HG02610 (cell line): Measurements from ENCODE around the gene RXRG.

ENCODE experiments used
- ATAC-seq: cut with Tn5 transposase; IDR thresholded peaks from one replicate; pipeline ENCODE4 v1.9.1; 2021; ENCODE audit warnings: mild to moderate bottlenecking, moderate library complexity; ENCODE audit not compliant: unreplicated experiment

The RXRG gene

DNA sequence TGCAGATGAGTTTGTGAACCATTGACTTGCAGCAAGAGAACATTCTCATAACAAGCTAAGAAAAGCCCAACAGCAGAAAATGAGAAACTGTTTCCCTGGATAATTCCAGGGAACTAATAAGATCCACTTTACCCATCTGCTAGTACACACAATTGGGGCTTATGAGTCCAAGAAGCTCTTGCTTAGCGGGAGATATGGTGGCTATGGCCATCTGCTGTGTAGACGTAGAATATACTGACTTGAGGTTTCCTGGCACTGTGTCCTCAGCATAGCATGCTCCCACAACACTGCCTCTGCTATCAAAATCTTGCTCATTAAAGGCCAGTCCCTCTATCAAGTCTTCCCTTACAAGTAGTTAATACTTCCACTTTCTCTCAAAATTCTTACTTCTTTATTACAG lies 6.8 kb upstream of the RXRG start:
- ATAC-seq = no peak

DNA sequence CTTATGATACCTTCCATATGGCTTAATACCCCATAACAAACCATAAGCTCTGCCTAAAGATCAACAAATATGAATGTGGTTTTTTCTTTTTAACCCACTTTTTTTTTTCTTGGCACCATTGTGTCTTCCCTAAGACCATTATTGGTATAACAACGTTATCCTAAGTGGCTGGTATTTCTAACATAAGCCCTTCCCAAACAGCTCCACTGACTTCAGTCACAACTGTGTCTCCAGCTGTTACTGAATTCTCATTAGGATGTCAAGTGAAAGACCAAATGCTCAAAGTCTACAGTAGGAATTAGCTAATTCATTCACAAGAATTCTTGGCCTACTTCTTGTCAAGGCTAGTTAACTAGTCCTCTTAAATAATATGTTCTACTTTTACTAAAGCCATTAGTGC lies 4.2 kb upstream of the RXRG start:
- ATAC-seq = no peak

DNA sequence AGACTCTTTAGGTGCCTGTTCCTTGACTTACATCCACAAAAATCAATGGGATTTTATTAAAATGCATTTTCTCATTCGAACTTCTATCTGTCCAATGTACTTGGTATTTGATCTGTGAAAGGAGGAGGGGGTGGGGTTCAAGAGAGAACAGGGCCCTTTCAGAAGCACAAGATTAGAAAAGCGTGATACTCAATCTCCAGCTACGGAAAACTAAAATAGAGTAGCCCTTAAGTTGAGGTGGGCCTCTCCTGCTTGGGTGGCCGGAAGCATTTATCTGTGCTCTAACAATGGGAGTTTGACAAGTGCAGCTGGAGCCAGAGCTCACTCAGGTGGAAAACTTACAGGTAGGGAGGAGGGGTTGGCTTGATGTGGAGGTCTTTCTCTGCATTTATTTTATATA lies 462 bp upstream of the RXRG start:
- ATAC-seq = no peak

DNA sequence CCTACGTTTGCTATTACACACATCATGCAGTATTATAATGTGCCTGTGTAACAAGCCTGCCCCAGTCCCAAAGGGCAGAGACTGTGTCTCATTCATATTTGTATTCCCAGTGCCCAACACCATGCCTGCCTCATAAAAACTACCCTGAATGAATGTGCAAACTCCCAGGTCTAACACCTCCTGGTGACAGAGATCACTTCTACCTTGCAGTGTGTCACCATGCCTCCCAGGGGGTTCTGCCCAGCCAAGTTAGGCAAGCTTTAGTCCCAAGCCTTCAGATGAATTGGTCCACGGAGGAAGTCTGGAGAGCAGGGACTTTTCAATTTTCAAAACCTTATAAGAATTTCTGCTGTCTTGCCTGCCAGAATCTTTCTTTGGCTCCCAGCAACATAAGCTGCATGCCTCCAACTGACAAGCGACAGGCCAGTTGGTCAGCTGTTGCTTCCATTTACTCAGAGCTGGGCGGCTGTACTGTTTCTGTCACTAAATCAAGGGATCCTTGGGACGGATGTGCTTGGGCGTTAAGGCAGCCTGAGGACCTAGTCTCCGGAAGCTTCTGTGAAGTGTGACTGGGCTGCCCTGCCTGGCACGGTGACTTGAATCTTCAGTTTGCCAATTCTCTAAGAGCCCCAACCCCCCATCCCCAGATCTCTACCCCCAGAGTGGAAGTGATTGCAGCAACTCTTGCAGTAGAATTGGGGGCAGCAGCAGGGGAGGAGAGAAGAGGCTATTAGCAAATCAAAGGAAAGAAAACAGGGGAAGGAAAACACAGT lies 1.2 kb downstream of the RXRG start:
- ATAC-seq = no peak

DNA sequence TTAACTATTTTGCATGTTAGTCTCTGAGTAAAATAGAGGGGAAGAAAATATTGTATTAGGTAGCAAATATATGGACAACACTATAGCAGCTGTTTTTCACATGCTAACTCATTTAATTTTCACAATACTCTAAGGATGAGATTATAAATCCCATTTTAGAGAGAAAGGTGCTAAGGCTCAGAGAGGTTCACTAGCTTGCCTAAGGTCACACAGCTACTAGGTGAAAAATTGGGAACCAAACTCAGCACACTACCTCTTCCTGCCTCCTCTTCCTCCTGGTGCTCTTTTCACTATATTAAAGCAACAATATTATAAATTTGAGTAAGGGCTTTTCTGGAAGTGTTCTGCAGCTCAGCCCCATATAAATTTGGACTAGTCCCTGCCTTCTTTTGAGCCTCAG lies 2.3 kb downstream of the RXRG start:
- ATAC-seq = no peak

DNA sequence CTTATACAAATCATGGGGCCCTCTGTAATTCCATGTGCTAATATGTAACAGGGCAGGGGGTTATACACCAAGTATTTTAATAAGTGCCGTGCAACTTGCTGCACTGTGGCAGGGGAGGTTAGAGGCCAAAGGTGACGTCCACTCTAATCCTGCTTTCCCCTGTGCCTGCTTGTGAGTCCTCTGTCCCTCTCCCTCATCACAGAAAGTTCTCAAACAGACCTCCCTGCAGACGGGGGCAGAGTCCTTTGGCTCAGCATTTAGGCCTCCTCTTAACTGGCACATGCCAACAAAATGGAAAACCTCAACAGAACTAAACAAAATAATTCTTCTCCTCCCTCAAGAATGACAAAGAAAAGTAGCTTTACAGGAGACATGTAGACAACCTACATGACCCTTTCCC lies 2.9 kb downstream of the RXRG start:
- no peak for ATAC-seq

DNA sequence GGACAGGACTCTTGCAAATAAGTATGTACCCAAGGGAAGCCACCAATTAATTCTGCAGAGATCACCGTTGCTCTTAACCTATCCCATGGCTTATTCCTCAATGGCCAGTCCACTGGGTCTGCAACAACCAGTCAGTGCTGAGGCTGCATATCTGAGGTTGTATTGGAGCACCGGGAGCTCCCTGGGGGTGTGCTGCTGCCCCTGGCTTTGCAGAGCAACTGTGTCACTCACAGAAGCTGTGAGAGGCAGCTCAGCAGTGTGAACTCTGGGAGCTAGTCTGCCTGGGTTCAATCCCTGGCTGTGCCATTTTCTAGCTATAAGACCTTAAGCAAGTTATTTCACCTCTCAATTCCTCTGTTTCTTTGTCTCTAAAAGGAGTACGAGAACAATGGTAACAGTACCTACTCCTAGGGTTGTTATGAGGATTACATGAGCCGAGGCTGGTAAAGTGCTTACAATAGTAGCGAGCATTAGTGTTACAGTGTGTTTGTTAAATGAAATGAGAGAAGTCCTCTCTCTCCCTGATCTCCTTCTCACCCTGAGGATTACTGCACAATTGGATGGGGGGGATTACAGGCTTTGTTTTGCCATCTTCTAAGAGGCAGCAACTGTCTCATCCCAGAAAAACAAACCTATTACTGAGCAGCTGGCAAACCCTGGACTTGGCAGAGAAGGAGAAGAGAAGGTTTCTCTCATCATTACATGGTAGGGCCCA lies 3.6 kb downstream of the RXRG start:
- no peak for ATAC-seq

DNA sequence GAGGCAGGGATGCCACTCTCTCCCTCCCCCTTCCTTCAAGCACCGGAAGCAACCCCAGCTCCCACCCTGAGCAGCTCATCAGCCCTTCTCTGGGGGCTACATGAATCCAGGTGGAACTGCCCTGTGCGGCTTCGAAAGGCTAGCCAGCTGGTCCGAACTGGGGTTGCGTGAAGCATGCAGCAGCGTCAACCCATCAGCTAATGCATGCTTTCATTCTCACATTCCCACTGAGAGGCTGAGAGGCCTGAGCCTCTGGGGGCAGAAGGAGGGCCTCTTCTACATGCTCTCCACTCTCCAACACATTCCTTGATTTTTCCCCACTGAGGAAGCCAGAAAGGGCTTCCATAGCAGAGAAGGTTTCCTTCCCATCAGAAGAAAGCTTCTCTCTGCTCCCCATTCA lies 5.6 kb downstream of the RXRG start:
- no peak for ATAC-seq

DNA sequence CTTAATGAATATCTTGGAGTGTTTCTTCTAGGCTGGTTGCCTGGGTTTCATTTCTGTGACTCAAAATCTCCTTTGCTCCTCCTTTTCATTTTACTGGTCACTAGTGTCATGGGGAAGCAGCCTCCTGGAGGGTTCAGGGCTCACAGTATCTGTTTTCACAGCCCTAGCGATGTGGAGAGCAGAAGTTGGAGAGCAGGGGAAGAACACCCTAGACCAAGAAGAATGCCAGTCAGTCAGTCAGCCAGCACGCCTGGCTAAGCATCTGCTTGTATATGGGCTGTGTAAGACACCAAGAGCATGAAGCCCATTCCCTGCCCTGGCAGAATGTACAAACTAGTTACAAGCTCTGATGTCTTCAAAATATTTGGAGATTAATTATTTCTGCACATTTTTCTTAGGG lies 7.9 kb downstream of the RXRG start:
- ATAC-seq = no peak

DNA sequence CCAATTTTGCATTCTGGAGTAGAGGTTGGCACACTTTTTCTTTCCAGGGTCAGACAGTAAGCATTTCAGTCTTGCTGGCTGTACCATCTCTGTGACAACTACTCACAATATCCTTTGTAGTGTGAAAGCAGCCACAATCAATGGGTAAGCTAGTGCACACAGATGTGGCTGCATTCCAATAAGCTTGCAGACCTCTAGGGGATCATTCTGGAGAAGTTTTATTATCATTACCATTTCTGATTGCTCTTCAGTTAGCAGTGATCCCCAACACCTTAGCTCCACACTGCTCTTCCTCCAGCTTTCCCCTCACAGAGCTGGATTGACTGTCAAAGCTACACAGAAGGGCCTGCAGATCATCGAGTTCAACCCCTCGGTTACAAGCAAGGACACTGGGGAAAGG lies 9.1 kb downstream of the RXRG start:
- ATAC-seq = no peak

DNA sequence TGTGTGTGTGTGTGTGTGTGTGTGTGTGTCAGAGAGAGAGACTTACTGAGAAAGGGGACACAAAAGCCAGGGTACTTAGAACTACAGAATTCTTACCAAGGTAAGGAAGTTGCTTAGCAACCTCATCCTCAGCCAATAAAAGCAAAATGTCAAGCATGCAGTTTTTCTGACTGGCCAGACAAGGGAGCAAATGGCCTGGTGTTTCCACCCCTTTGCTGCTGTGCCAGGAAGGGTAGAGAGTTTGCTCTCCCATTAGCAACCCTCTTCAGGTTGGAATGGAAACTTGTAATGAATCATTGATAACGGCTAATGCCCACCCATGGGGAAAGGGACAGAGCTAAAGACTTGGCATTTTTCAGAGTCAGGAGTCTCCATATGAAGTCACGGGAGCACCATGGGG lies 10.6 kb downstream of the RXRG start:
- ATAC-seq = no peak

DNA sequence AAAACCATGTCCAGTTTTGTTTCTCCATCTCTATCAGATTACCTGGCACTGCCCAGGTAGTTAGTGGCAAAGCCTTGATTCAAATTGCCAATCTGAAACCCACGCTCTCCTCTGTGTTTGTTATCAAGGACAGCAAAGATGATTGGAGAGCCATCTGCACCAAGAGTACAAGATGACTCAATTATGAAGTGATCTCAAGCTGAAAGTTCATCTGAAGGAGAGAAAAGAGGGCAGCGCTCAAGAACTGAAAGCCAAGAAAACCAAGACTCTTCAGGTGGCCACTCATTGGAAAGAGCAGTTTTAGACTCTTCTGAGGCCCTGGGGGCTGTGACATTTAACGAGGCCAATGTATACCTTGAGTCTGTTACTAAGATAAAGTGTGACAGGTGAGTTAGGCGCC lies 13.8 kb downstream of the RXRG start:
- ATAC-seq = peak; percentile 50

DNA sequence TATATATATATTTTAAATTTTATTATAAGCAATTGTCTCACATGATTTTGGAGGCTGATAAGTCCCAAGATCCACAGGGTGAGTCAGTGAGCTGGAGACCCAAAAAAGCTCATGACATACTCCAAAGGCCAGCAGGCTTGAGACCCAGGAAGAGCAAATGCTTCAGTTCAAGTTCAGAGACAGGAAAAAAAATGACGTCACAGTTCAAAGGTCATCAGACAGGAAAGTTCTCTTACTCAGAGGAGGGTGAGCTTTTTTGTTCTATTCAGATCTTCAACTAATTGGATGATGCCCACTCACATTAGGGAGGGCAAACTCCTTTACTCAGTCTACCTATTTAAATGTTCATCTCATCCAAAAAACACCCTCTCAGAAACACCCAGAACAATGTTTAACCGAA lies 18.2 kb downstream of the RXRG start:
- ATAC-seq = no peak

DNA sequence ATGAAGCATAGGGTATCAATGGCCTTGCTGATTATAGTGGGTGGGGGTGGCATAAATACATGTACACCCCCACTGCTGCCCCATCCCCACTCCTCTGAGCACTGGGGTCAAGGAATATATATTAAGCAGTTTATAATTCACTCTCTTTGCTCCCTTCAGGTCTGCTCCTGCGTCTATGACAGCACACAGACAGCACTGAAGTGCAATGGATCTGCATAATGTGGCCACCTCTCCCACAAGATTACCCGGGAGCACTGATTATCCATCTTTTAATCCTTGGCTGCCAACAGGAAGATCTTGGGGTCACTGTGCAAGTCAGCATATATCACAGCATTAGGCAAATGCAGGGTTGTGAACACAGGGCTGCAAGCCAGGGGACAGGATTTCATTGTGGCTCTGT lies 19.3 kb downstream of the RXRG start:
- no peak for ATAC-seq

DNA sequence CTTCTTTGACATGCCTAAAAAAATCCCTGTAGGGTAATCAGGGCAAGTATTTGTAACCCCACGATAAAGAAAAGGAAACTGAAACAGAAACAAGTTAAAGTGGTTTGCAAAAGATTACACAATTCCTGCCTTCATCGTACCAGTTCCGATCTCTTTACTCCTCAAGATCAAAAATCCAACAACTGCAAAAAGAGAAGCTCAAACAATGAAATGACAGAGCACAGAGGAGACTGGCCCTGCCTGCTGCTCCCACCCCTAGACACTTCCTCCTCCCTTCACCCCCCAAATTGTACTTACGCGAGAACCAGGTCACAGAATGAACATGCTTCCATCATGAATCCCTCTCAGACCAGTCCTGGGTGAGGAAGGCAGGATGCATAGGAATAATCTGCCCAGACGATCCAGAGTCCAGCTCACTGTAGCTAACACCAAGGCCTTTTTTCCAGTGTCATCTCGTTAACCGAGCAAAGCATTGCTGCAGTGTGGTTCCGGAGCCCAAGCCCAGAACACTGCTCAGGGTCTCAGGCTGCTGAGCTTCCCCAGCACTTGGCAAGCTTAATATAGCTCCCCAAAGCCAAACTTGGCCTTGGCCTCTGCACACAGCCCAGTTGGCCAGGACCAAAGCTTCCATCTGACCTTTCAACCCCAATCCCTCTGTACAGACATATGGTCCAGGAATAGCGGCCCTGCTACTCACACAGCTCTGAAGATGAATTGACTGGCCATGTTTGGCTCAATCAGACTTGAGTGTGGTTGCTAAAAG lies 20.3 kb downstream of the RXRG start:
- peak; percentile 89 for ATAC-seq

DNA sequence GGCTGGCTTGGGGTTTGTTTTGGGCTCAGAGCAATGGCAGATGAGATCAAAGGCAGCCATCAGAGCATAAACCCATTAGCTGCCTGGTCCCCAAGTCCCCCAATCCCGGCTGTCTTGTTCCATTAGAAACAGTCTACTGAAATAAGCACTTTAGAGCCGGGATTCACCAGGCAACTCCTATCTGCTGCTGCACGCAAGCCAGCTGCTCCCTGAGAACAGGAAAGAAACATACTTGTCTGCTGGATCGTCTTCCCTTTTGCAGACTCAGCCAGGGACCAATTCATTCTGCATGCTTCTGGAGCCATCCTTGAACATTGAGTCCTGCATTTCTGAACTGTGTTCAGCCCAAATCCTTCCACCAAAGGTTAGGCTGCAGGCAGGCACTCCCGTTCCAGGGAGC lies 21.8 kb downstream of the RXRG start:
- ATAC-seq = no peak

DNA sequence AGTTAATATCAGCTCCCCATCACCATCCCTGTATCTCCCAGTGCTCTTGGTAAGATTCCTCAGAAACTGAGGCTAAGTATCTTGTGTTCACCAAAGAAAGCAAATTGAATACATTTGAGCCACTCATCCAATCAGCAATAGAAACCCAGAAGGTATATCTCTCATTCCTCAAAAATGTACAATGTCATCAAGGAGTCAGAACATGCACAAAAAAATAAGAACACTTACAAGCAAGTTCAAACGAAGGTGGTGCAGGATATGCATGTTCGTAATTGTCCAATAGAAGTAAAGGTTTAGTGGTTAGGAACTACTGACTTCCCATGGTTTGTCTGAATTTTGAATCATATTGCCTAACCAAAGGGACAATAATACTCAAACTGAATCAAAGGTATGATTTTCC lies 24.3 kb downstream of the RXRG start:
- ATAC-seq = no peak

DNA sequence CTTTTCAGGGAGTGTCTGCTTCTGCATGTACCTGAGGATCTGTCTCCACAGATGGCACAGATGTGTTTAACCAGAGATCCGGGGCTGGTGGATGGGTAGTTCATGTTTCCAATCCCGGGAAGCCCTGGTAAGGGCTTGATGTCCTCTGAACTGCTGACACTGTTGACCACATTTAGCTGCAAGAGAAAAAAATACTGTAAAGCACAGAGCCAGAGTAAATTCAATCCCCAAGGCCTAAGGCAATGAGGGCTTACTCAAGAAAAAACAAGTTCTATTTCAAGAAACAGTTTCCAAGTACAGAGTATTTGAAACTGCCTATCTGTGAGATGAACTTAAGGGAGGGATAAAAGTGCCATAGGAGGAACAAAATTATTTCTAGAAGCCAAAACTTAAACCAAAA lies 25.1 kb downstream of the RXRG start:
- ATAC-seq = no peak

DNA sequence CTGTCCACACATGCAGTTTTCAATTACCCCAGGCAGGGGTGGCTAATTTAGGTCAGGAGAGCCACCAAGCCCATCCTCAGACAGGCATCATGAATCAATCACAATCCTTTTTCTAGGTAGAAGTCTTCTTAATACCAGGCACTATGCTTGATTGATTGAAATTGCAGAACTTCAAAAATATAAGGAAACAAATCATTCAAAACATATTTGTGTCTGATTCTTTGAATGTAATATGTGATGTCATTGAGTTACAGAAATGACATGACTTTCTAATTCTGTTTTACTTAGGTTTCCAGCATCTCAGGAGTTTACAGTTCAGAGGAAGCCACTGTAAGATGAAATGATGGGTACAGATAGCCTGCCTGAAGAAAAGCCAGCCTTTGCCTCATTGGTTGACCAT lies 26.7 kb downstream of the RXRG start:
- ATAC-seq = no peak

DNA sequence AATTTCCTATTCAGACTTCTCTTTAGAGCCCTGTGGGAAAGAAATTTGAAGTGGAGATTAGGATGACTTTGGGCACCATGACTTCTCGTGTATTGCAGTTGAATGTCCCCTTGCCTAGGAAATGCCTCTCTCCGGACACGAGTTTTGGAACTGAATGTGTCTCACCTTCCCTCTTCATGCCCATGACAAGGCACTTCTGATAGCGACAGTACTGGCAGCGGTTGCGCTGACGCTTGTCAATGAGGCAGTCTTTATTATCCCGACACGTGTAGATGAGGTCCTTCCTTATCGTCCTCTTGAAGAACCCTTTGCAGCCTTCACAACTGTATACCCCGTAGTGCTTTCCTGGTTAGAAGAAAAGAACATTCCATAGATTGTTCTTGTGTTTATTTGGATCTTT lies 28.1 kb downstream of the RXRG start:
- ATAC-seq = no peak

DNA sequence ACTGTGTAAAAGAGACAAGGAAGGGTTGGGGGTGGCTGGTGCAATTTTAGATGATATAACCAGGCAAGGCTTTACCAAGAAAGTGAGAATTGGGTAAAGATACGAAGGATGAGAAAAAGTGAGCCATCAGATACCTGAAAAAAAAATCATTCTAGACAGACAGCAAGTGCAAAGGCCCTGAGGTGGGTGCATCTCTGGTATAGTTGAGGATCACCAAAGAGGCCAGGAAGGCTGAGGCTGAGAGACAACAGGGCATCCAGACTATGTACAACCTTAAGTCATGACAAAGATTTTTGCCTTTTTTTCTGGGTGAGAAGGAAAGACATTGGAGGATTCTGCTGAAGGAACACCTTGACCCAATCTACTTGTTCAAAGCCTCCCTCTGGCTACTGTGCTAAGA lies 29.9 kb downstream of the RXRG start:
- ATAC-seq = no peak

DNA sequence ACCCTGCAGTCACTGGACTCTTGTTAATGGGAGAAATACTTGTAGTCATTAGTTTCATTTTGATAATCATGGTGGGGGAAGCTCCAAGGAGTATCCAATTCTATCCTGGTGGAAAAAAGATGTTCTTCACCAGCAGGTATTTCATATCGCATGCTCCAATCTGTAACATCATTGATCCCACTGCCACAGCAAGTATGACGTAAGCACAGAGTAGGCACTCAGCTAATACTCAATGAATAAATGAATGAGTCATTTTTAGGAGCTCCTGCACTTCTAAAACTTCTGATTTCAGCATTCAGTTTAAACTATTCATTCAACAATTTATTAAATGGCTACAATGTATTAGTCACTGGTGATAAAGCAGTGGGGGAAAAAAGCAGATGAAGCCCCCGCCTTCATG lies 30.3 kb downstream of the RXRG start:
- ATAC-seq = no peak
